ENCODE measurements around the gene RHBDL1. TPM values are rescaled to one million over a fixed set of nuclear protein-coding genes. Genes with fewer than 3 reads are reported as not detected.

RHBDL1 gene
- total RNA-seq, 2 experiments from 2014 or later = 1.4 to 1.9 TPM

DNA sequence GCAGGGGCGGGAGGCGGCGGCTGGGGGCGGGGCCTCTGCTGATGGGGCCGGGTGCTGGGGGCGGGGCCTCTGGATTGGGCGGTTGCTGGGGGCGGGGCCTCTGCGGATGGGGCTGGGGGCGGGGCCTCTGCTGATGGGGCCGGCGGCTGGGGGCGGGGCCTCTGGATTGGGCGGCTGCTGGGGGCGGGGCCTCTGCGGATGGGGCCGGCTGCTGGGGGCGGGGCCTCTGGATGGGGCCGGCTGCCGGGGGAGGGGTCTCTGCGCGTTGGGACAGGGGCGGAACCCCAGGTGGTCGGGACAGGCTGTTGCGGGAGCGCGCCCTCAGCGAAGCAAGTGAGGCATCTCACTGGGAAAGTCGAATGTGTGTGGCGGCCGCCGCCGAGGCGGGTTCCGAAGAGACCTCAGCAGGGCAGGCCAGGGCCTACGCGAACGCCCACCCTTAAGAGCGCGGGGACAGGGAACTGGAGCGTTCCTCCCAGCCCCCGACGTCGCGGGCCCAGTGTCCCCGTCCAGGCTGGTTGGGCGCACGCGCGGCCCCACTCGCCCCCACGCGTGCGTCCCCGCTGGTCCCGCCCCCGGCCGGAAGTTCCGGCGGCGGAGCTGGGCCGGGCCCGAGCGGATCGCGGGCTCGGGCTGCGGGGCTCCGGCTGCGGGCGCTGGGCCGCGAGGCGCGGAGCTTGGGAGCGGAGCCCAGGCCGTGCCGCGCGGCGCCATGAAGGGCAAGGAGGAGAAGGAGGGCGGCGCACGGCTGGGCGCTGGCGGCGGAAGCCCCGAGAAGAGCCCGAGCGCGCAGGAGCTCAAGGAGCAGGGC is 4.5 kb downstream of the RHBDL1 start, which contains the start of gene STUB1:
Gene STUB1 (plus strand): TSS at position 597 of the 811 bp plus-strand sequence. CDS start 116 bp downstream, at position 713.
- Mint-ChIP-seq H3K4me3 (peak within 1 kb of the TSS; percentile 81), H3K27ac (peak within 1 kb of the TSS; percentile 90), H3K9me3 (ENCODE audit: insufficient read depth) (no peaks in the 10 kb centered on the region), H3K36me3 (ENCODE audit: low read depth) (peaks cover 24% of the 10 kb centered on the region), H3K4me1 (ENCODE audit: low read depth) (peaks cover 42% of the 10 kb centered on the region), H3K27me3 (ENCODE audit: low read depth) (peaks cover 4% of the 10 kb centered on the region)
- peak; percentile 90 for DNase-seq
- ATAC-seq = peak; percentile 41
- POLR2A ChIA-PET = interaction anchor here (0.6 to 2.4 kb wide), 6 partner anchors 9 to 127 kb away, joined by 3 to 15 read pairs (median 4); partner anchors contain the start of genes METTL26, RHOT2 and WDR24
- CTCF ChIA-PET = interaction anchor here (0.8 to 2.6 kb wide), 3 partner anchors 10 to 90 kb away, joined by 3 to 10 read pairs (median 9); partner anchors contain the start of genes RHOT2 and WDR24

- CTCF ChIA-PET = interaction anchor here (0.8 to 2.6 kb wide), 3 partner anchors 9 to 90 kb away, joined by 3 to 10 read pairs (median 9); partner anchors contain the start of genes RHOT2 and WDR24
- Mint-ChIP-seq H3K9me3 (ENCODE audit: insufficient read depth) (no peaks in the 10 kb centered on the region), H3K27me3 (ENCODE audit: low read depth) (no peaks in the 10 kb centered on the region), H3K4me3 (peak overlapping the region; percentile 76), H3K4me1 (ENCODE audit: low read depth) (peaks cover 38% of the 10 kb centered on the region), H3K27ac (peak overlapping the region; percentile 61), H3K36me3 (ENCODE audit: low read depth) (peaks cover 24% of the 10 kb centered on the region)
- ATAC-seq = no peak
- DNase-seq = no peak
- POLR2A ChIA-PET = interaction anchor here (0.6 to 2.4 kb wide), 5 partner anchors 9 to 126 kb away, joined by 3 to 15 read pairs (median 4); partner anchors contain the start of genes METTL26, RHOT2 and WDR24
Observed at GRCh38 chr16:680625-680945, 5.1 kb downstream of the RHBDL1 start.

DNA sequence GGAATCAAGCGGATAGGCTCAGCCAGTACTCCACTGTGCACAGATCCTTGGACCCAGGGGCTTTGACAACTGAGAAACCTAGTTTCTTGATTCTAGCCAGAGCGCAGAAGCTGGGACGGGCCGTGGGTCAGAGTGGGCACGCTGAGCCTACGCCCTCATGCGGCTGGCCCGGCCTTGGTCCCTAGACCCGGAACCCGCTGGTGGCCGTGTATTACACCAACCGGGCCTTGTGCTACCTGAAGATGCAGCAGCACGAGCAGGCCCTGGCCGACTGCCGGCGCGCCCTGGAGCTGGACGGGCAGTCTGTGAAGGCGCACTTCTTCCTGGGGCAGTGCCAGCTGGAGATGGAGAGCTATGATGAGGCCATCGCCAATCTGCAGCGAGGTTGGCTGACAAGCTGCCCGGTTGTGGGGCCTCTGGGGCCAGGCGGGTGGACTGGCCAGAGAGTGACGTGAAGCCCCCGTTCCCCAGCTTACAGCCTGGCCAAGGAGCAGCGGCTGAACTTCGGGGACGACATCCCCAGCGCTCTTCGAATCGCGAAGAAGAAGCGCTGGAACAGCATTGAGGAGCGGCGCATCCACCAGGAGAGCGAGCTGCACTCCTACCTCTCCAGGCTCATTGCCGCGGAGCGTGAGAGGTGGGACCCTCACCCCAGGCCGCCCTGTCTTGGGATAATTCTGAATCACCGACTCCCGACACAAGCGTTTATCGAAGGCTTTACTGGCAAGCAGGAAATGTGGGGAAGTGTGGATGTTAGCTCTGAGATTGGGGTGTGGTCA is 5.7 kb downstream of the RHBDL1 start:
- peaks cover 43% of the 10 kb centered on the region for H3K4me1 Mint-ChIP-seq (ENCODE audit: low read depth)
- ATAC-seq = no peak
- DNase-seq = no peak
- no peaks in the 10 kb centered on the region for H3K9me3 Mint-ChIP-seq (ENCODE audit: insufficient read depth)
- CTCF ChIA-PET = interaction anchor here (0.9 to 2.6 kb wide), 4 partner anchors 9 to 104 kb away, joined by 3 to 10 read pairs (median 8); partner anchors contain the start of genes RHOT2 and WDR24
- peaks cover 24% of the 10 kb centered on the region for H3K36me3 Mint-ChIP-seq (ENCODE audit: low read depth)
- H3K4me3 Mint-ChIP-seq = peak overlapping the region; percentile 76
- POLR2A ChIA-PET = interaction anchor here (0.6 to 2.4 kb wide), 6 partner anchors 9 to 126 kb away, joined by 3 to 15 read pairs (median 4); partner anchors contain the start of genes METTL26, RHOT2 and WDR24
- H3K27me3 Mint-ChIP-seq (ENCODE audit: low read depth) = no peaks in the 10 kb centered on the region
- peak overlapping the region; percentile 61 for H3K27ac Mint-ChIP-seq

GRCh38 chr16:681746-682427 is 6.4 kb downstream of the RHBDL1 start:
- peak overlapping the region; percentile 61 for H3K27ac Mint-ChIP-seq

GRCh38 chr16:682493-683395 is 7.3 kb downstream of the RHBDL1 start:
- Mint-ChIP-seq H3K27ac (peak overlapping the region; percentile 72), H3K27me3 (ENCODE audit: low read depth) (no peaks in the 10 kb centered on the region), H3K4me1 (ENCODE audit: low read depth) (peaks cover 46% of the 10 kb centered on the region), H3K9me3 (ENCODE audit: insufficient read depth) (no peaks in the 10 kb centered on the region), H3K4me3 (peak overlapping the region; percentile 76), H3K36me3 (ENCODE audit: low read depth) (peaks cover 28% of the 10 kb centered on the region)
- DNase-seq (no peak), ATAC-seq (no peak)
- CTCF ChIA-PET = interaction anchor here (1.7 kb wide), 1 partner anchor 15 kb away, joined by 8 read pairs; the partner anchor contains the start of gene RHOT2
- POLR2A ChIA-PET = interaction anchor here (1.4 to 2.4 kb wide), 2 partner anchors 7 to 12 kb away, joined by 3 to 15 read pairs; partner anchors contain the start of gene WDR24

More at GRCh38 chr16:681746-682427, 6.4 kb downstream of the RHBDL1 start:
- no peak for ATAC-seq
- no peak for DNase-seq
- Mint-ChIP-seq H3K4me3 (peak overlapping the region; percentile 76), H3K4me1 (ENCODE audit: low read depth) (peaks cover 44% of the 10 kb centered on the region), H3K27me3 (ENCODE audit: low read depth) (no peaks in the 10 kb centered on the region), H3K36me3 (ENCODE audit: low read depth) (peaks cover 28% of the 10 kb centered on the region), H3K9me3 (ENCODE audit: insufficient read depth) (no peaks in the 10 kb centered on the region)
- ChIA-PET CTCF (interaction anchor here (0.9 to 1.7 kb wide), 2 partner anchors 14 to 103 kb away, joined by 3 to 8 read pairs; partner anchors contain the start of gene RHOT2), POLR2A (interaction anchor here (1.3 to 2.4 kb wide), 4 partner anchors 8 to 13 kb away, joined by 3 to 15 read pairs (median 7); partner anchors contain the start of genes RHOT2 and WDR24)

GRCh38 chr16:683396-684070 is 8.1 kb downstream of the RHBDL1 start:
- H3K4me1 Mint-ChIP-seq (ENCODE audit: low read depth) = peaks cover 47% of the 10 kb centered on the region
- no peaks in the 10 kb centered on the region for H3K9me3 Mint-ChIP-seq (ENCODE audit: insufficient read depth)
- no peaks in the 10 kb centered on the region for H3K27me3 Mint-ChIP-seq (ENCODE audit: low read depth)
- H3K4me3 Mint-ChIP-seq = peak overlapping the region; percentile 76
- peaks cover 28% of the 10 kb centered on the region for H3K36me3 Mint-ChIP-seq (ENCODE audit: low read depth)
- DNase-seq = no peak
- ChIA-PET POLR2A (interaction anchor here (1.0 to 1.4 kb wide), 2 partner anchors 11 to 32 kb away, joined by 3 read pairs; no protein-coding TSS in a partner anchor), CTCF (no interaction called here)
- peak overlapping the region; percentile 72 for H3K27ac Mint-ChIP-seq
- ATAC-seq = no peak

DNA sequence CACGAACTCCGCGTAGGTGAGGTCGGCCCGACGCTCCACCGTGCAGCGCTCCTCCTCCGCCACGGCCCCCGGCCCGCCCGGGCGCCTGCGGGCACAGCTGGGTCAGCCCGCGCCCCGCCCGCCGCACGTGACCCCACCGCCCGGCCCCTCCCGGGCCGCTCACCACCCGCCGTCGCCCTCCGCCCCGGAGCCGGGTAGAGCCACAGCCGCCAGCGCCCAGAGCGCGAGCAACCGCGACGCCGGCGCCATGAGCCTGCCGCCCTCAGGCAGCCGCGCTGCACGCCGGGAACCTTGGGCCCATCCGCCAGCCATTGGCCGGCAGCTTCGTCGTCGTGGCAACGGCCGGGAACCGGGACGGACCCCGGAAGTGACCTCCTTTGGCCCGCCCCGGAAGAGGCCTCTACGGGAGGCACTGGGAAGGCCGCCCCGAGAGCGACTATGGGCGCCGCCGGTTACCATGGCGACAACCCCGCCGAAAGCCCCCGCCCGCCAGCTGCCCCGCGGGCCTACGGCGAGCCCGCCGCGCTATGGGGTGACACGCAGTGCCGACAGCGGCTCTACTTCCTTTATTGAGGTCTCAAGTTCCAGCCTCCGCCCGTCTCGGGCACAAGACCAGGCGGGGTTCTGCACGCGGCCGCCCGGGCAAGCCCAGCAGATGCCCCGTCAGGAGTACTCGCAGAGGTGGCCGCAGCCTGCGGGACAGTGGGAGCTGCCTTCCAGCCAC is 8.8 kb downstream of the RHBDL1 start, which contains the start of gene JMJD8:
Gene JMJD8 (minus strand): TSS at position 264 of the 724 bp plus-strand sequence. CDS start 15 bp downstream, at position 249.
- Mint-ChIP-seq H3K36me3 (ENCODE audit: low read depth) (peaks cover 28% of the 10 kb centered on the region), H3K27ac (peak within 1 kb of the TSS; percentile 80), H3K4me1 (ENCODE audit: low read depth) (peaks cover 50% of the 10 kb centered on the region), H3K27me3 (ENCODE audit: low read depth) (no peaks in the 10 kb centered on the region), H3K9me3 (ENCODE audit: insufficient read depth) (no peaks in the 10 kb centered on the region), H3K4me3 (peak within 1 kb of the TSS; percentile 76)
- peak; percentile 74 for ATAC-seq
- CTCF ChIA-PET = interaction anchor here (0.7 kb wide), 1 partner anchor 36 kb away, joined by 3 read pairs; no protein-coding TSS in a partner anchor
- POLR2A ChIA-PET = interaction anchor here (1.0 kb wide), 1 partner anchor 33 kb away, joined by 3 read pairs; no protein-coding TSS in a partner anchor
- peak; percentile 97 for DNase-seq

DNA sequence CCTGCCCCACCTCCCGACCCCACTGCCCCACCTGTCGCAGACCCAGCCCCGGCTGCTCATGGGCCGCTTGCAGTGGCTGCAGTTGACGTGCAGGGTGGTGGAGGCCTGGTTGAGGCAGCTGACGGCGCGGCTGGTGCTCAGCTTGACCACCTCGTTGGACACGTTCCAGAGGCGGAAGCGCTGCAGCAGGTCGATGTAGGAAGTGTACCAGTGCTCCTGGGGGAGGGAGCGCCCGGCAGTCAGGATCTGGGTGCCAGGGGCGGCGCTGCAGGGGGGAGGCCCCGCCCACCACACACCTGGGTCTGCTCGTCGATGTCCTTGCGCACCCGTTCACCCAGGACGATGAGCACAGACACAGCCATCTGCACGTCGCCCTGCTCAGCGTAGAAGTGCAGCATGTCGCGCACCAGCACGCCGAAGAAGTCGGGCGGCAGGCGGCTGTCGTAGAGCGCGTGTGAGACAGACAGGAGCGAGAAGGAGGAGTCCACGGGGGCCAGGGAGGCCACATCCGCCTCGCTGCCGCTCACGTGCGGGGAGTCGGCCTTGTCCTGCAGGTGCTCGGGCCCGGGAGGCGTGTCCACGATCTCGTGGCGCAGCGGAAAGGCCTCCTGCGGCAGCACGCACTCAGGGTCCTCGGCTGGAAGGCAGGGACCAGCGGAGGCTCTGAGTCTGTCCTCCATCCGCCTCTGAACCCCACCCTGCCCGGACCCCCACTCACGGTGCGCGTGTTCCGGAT is 9.7 kb downstream of the RHBDL1 start:
- H3K9me3 Mint-ChIP-seq (ENCODE audit: insufficient read depth) = no peaks in the 10 kb centered on the region
- POLR2A ChIA-PET = no interaction called here

GRCh38 chr16:685967-686366 is 10.5 kb downstream of the RHBDL1 start:
- POLR2A ChIA-PET = no interaction called here
- peak overlapping the region; percentile 22 for H3K4me3 Mint-ChIP-seq
- no peak for ATAC-seq
- no peak for DNase-seq
- H3K4me1 Mint-ChIP-seq (ENCODE audit: low read depth) = peaks cover 58% of the 10 kb centered on the region
- no peaks in the 10 kb centered on the region for H3K27me3 Mint-ChIP-seq (ENCODE audit: low read depth)
- CTCF ChIA-PET = no interaction called here
- no peaks in the 10 kb centered on the region for H3K9me3 Mint-ChIP-seq (ENCODE audit: insufficient read depth)
- H3K36me3 Mint-ChIP-seq (ENCODE audit: low read depth) = peaks cover 27% of the 10 kb centered on the region
- no peak overlapping the region for H3K27ac Mint-ChIP-seq

More for the DNA sequence above, 9.7 kb downstream of the RHBDL1 start:
- no peak for ATAC-seq
- peaks cover 28% of the 10 kb centered on the region for H3K36me3 Mint-ChIP-seq (ENCODE audit: low read depth)
- H3K27ac Mint-ChIP-seq = no peak overlapping the region
- CTCF ChIA-PET = no interaction called here
- H3K4me1 Mint-ChIP-seq (ENCODE audit: low read depth) = peaks cover 55% of the 10 kb centered on the region
- peak overlapping the region; percentile 15 for H3K4me3 Mint-ChIP-seq
- H3K27me3 Mint-ChIP-seq (ENCODE audit: low read depth) = no peaks in the 10 kb centered on the region
- no peak for DNase-seq
